ENCODE measurements around the gene BPIFB4.
"Not testable (repeated sequence)": the region's sequence is repeated elsewhere in the genome, so short reads cannot be mapped to it uniquely, and the experiment has no call there.

The BPIFB4 gene

GRCh38 chr20:33043731-33044181, 35.7 kb upstream of the BPIFB4 start:
- in situ Hi-C loops (cut with MboI; ENCODE audit: low sequenced_read_pairs, unreplicated experiment), result no loop called here
- no peak for DNase-seq (ENCODE audit: low spot score)
- TF ChIP-seq CTCF (IDR thresholded peaks at IDR 0.05; ENCODE audit: borderline replicate concordance, control extremely low read depth, extremely low read depth, insufficient read depth, missing control alignments), result no peak

GRCh38 chr20:33045129-33045721, 34.2 kb upstream of the BPIFB4 start:
- DNase-seq (ENCODE audit: low spot score); in situ Hi-C loops (cut with MboI; ENCODE audit: low sequenced_read_pairs, unreplicated experiment): not testable (repeated sequence)

- in situ Hi-C loops (cut with MboI; ENCODE audit: low sequenced_read_pairs, unreplicated experiment), result no loop called here
- DNase-seq (ENCODE audit: low spot score), result no peak
- no peak for TF ChIP-seq CTCF (IDR thresholded peaks at IDR 0.05; ENCODE audit: borderline replicate concordance, control extremely low read depth, extremely low read depth, insufficient read depth, missing control alignments)
Observed at GRCh38 chr20:33046412-33046811, 33.0 kb upstream of the BPIFB4 start.

- in situ Hi-C loops (cut with MboI; ENCODE audit: low sequenced_read_pairs, unreplicated experiment), result no loop called here
- DNase-seq (ENCODE audit: low spot score), result no peak
- TF ChIP-seq CTCF (IDR thresholded peaks at IDR 0.05; ENCODE audit: borderline replicate concordance, control extremely low read depth, extremely low read depth, insufficient read depth, missing control alignments), result no peak
Observed at GRCh38 chr20:33051333-33051732, 28.1 kb upstream of the BPIFB4 start.

GRCh38 chr20:33053291-33054106, 25.9 kb upstream of the BPIFB4 start, which contains the start of gene BPIFB3:
TSS of gene BPIFB3 (plus strand) at chr20:33053903. CDS start at chr20:33055436, 1,533 bp downstream.
- no peak for DNase-seq (ENCODE audit: low spot score)
- in situ Hi-C loops (cut with MboI; ENCODE audit: low sequenced_read_pairs, unreplicated experiment), result no loop called here
- TF ChIP-seq CTCF (IDR thresholded peaks at IDR 0.05; ENCODE audit: borderline replicate concordance, control extremely low read depth, extremely low read depth, insufficient read depth, missing control alignments), result no peak

- no peak for TF ChIP-seq CTCF (IDR thresholded peaks at IDR 0.05; ENCODE audit: borderline replicate concordance, control extremely low read depth, extremely low read depth, insufficient read depth, missing control alignments)
- in situ Hi-C loops (cut with MboI; ENCODE audit: low sequenced_read_pairs, unreplicated experiment), result no loop called here
- no peak for DNase-seq (ENCODE audit: low spot score)
Observed at GRCh38 chr20:33054381-33054780, 25.1 kb upstream of the BPIFB4 start.

- in situ Hi-C loops (cut with MboI; ENCODE audit: low sequenced_read_pairs, unreplicated experiment), result no loop called here
- no peak for DNase-seq (ENCODE audit: low spot score)
- no peak for TF ChIP-seq CTCF (IDR thresholded peaks at IDR 0.05; ENCODE audit: borderline replicate concordance, control extremely low read depth, extremely low read depth, insufficient read depth, missing control alignments)
Observed at GRCh38 chr20:33054791-33055190, 24.7 kb upstream of the BPIFB4 start.
